HepG2 (cell line): ENCODE measurements around the gene ZNF3. TPM values are rescaled to one million over a fixed set of nuclear protein-coding genes. Genes with fewer than 3 reads are reported as not detected.

Experiments
- EZH2 ChIP-seq: conservative IDR thresholded peaks from 2 replicates; pipeline ENCODE4 v1.6.1; 2012; ENCODE audit warnings: mild to moderate bottlenecking, low read depth, low read length, moderate library complexity
- HBP1 ChIP-seq: IDR thresholded peaks from 2 replicates; pipeline ENCODE4 v1.6.1; 2016; ENCODE audit warnings: low read depth, control low read depth
- HNF1A ChIP-seq, 2 experiments: sonication (generic) in 1 of 2; formaldehyde crosslinking in 1 of 2; IDR thresholded peaks; 2 replicates each; pipeline versions ENCODE4 v1.4.0 to v1.6.1; 2016 to 2020; ENCODE audit warnings: borderline replicate concordance in 1 of 2, low read depth in 1 of 2, mild to moderate bottlenecking in 1 of 2, missing genetic modification reagents in 1 of 2
- HNRNPUL1 ChIP-seq: fragments of 200-400 bp; formaldehyde crosslinking; IDR thresholded peaks from 2 replicates; pipeline ENCODE4 v1.6.1; 2017; ENCODE audit warnings: low read depth, mild to moderate bottlenecking, low read length, moderate library complexity
- KAT7 ChIP-seq: IDR thresholded peaks from 2 replicates; pipeline ENCODE4 v1.6.1; 2018; ENCODE audit warnings: borderline replicate concordance, missing compliant biosample characterization
- KLF6 ChIP-seq: IDR thresholded peaks from 2 replicates; pipeline ENCODE4 v1.8.0; 2016; ENCODE audit warnings: missing biosample characterization, missing genetic modification reagents
- NFATC3 ChIP-seq: sonication (generic); formaldehyde crosslinking; IDR thresholded peaks from 2 replicates; pipeline ENCODE4 v1.5.1; 2020; ENCODE audit warnings: mild to moderate bottlenecking, missing genetic modification reagents
- NR2F6 ChIP-seq, 2 experiments: IDR thresholded peaks; 2 replicates each; pipeline ENCODE4 v1.6.1; 2016; ENCODE audit warnings: antibody characterized with exemption in 1 of 2, mild to moderate bottlenecking in 1 of 2
- SIN3B ChIP-seq: fragments of 150-350 bp; IDR thresholded peaks from 2 replicates; pipeline ENCODE4 v1.6.1; 2014; ENCODE audit warnings: low read length
- SNAI1 ChIP-seq: sonication (generic); formaldehyde crosslinking; IDR thresholded peaks from 2 replicates; pipeline ENCODE4 v1.5.0; 2020; ENCODE audit warnings: mild to moderate bottlenecking, missing genetic modification reagents, borderline replicate concordance
- SP2 ChIP-seq: sonication (generic); formaldehyde crosslinking; IDR thresholded peaks from 2 replicates; pipeline ENCODE4 v1.5.1; 2020; ENCODE audit warnings: mild to moderate bottlenecking, missing genetic modification reagents
- SRSF9 ChIP-seq: fragments of 200-400 bp; formaldehyde crosslinking; IDR thresholded peaks from 2 replicates; pipeline ENCODE4 v1.6.1; 2018; ENCODE audit warnings: borderline replicate concordance, mild to moderate bottlenecking, low read depth, low read length; ENCODE audit not compliant: insufficient read depth, poor library complexity, severe bottlenecking
- STAT5B ChIP-seq: sonication (generic); formaldehyde crosslinking; IDR thresholded peaks from 2 replicates; pipeline ENCODE4 v1.4.0; 2020; ENCODE audit warnings: missing genetic modification reagents
- WIZ ChIP-seq: sonication (generic); formaldehyde crosslinking; IDR thresholded peaks from 2 replicates; pipeline ENCODE4 v1.5.1; 2020; ENCODE audit warnings: mild to moderate bottlenecking, missing genetic modification reagents
- ZFY ChIP-seq: sonication (generic); formaldehyde crosslinking; IDR thresholded peaks from 2 replicates; pipeline ENCODE4 v1.4.0; 2020; ENCODE audit warnings: missing genetic modification reagents
- ZNF205 ChIP-seq: IDR thresholded peaks from 2 replicates; pipeline ENCODE4 v1.6.1; 2018; ENCODE audit warnings: missing biosample characterization, missing genetic modification reagents
- ZNF432 ChIP-seq: sonication (generic); formaldehyde crosslinking; IDR thresholded peaks from 2 replicates; pipeline ENCODE4 v1.5.0; 2020; ENCODE audit warnings: missing genetic modification reagents, mild to moderate bottlenecking, borderline replicate concordance
- ZNF510 ChIP-seq: sonication (generic); formaldehyde crosslinking; IDR thresholded peaks from 2 replicates; pipeline ENCODE4 v1.4.0; 2020; ENCODE audit warnings: low read depth, mild to moderate bottlenecking, missing genetic modification reagents
- polyA plus RNA-seq, 8 experiments: library from polyadenylated mRNA; depleted of rRNA in 3 of 8; stranded (reverse) in 7 of 8; unstranded in 1 of 8; fragments of >200 nt; fragmentation: Illumina TruSeq in 4 of 8; extraction: Trizol in 4 of 8; gene quantifications; 2 replicates each; pipeline versions ENCODE4 v1.2.1 to v1.2.3, GENCODE V29; 2011 to 2016; ENCODE audit warnings: low read depth in 4 of 8, missing spikeins in 1 of 8, mixed read lengths in 1 of 8; ENCODE audit not compliant: insufficient read depth in 1 of 8
- total RNA-seq, 5 experiments: library from RNA; depleted of rRNA; stranded (reverse); fragments of >200 nt; fragmentation: Illumina TruSeq; extraction: Trizol; gene quantifications; 2 replicates each; pipeline ENCODE4 v1.2.3, GENCODE V29; 2016; ENCODE audit warnings: low read depth in 1 of 5
- TF ChIP-seq, protein P1 (sequence below): sonication (generic); formaldehyde crosslinking; IDR thresholded peaks from 2 replicates; pipeline ENCODE4 v1.4.0; 2020; ENCODE audit warnings: mild to moderate bottlenecking, missing genetic modification reagents

ZNF3 gene
- total and polyA plus RNA-seq, 2 of the 13 experiments (the other 11 are each of a cell fraction or from before 2014, with no cell fraction given) = 33.7 to 56.9 TPM

GRCh38 chr7:100126239-100126930 is 44.9 kb upstream of the ZNF3 start (continued):
- no peak for TF ChIP-seq SRSF9
- no peak for TF ChIP-seq HBP1
- no peak for TF ChIP-seq EZH2
- TF ChIP-seq, protein P1, sequence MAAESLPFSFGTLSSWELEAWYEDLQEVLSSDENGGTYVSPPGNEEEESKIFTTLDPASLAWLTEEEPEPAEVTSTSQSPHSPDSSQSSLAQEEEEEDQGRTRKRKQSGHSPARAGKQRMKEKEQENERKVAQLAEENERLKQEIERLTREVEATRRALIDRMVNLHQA = no peak
- no peak for TF ChIP-seq KAT7 (CRISPR knock-in tag)
- TF ChIP-seq HNRNPUL1 = no peak
- TF ChIP-seq KLF6 (CRISPR knock-in tag) = no peak; the same call in 1 of the 2 replicates
- no peak for TF ChIP-seq SIN3B
- TF ChIP-seq ZNF432 (CRISPR knock-in tag) = no peak
- no peak for TF ChIP-seq ZNF510 (CRISPR knock-in tag)
- TF ChIP-seq NFATC3 (CRISPR knock-in tag) = no peak
- 0 out of 2 replicates have a peak, but pooled peaks have one; percentile 19 for TF ChIP-seq ZNF205
- TF ChIP-seq STAT5B = no peak
- TF ChIP-seq HNF1A (IDR thresholded peaks at IDR 0.05; ENCODE audit: low read depth) = no peak
- 0 out of 2 replicates have a peak, but pooled peaks have one; percentile 9 for TF ChIP-seq HNF1A (CRISPR knock-in tag; IDR thresholded peaks at IDR 0.05; ENCODE audit: borderline replicate concordance)
- no peak for TF ChIP-seq SNAI1 (CRISPR knock-in tag)
- no peak for TF ChIP-seq NR2F6 (IDR thresholded peaks at IDR 0.05)
- peak; percentile 3; the same call in 1 of the 2 replicates for TF ChIP-seq NR2F6 (CRISPR knock-in tag; IDR thresholded peaks at IDR 0.05)
- no peak for TF ChIP-seq SP2 (CRISPR knock-in tag)
- TF ChIP-seq ZFY (CRISPR knock-in tag) = no peak
- no peak for TF ChIP-seq WIZ (CRISPR knock-in tag)
